Keratinocyte (primary cell): ENCODE measurements around the gene HYAL2. TPM values are rescaled to one million over a fixed set of nuclear protein-coding genes. Genes with fewer than 3 reads are reported as not detected.
"Not testable (repeated sequence)": the region's sequence is repeated elsewhere in the genome, so short reads cannot be mapped to it uniquely, and the experiment has no call there.

Experiments
- DNase-seq: peaks from one replicate; pipeline ENCODE4 v3.0.0-alpha.2; 2011; ENCODE audit warnings: low read depth, missing footprints, low spot score
- FAIRE-seq: peaks from 2 replicates; lab custom pipeline; 2011; peaks lifted over from hg19 to GRCh38; lab: Jason Lieb, UNC
- H2AFZ ChIP-seq: 2 replicates; pipeline ENCODE4 v1.6.0; 2012; ENCODE audit warnings: low read length, control low read depth, inconsistent platforms; ENCODE audit not compliant: control insufficient read depth
- H3K27ac ChIP-seq: 2 replicates; pipeline ENCODE4 v1.5.1; 2011; ENCODE audit warnings: low read length; ENCODE audit not compliant: control insufficient read depth, insufficient read depth
- H3K27me3 ChIP-seq: 3 replicates; pipeline ENCODE4 v1.6.0; 2011; ENCODE audit warnings: low read length; ENCODE audit not compliant: control insufficient read depth, insufficient read depth; ENCODE audit errors: extremely low read depth
- H3K36me3 ChIP-seq, 2 experiments: 2 replicates in 1 of 2; 3 replicates in 1 of 2; pipeline ENCODE4 v1.5.1; 2011; ENCODE audit warnings: low read length in 2 of 2, mild to moderate bottlenecking in 1 of 2; ENCODE audit not compliant: control insufficient read depth in 2 of 2, insufficient read depth in 2 of 2; ENCODE audit errors: extremely low read depth in 1 of 2
- H3K4me1 ChIP-seq: 3 replicates; pipeline ENCODE4 v1.5.1; 2011; ENCODE audit warnings: low read length; ENCODE audit not compliant: control insufficient read depth, insufficient read depth; ENCODE audit errors: extremely low read depth
- H3K4me2 ChIP-seq: 3 replicates; pipeline ENCODE4 v1.6.0; 2011; ENCODE audit warnings: low read depth, low read length; ENCODE audit not compliant: control insufficient read depth, insufficient read depth; ENCODE audit errors: extremely low read depth
- H3K4me3 ChIP-seq, 3 experiments: fragments of 200-600 bp in 1 of 3; sonication (generic) in 1 of 3; 2 replicates in 2 of 3; 3 replicates in 1 of 3; pipeline ENCODE4 v1.5.1; 2011 to 2016; ENCODE audit warnings: low read length in 3 of 3, mild to moderate bottlenecking in 3 of 3, control low read depth in 2 of 3, inconsistent platforms in 1 of 3, low read depth in 1 of 3, mixed read lengths in 1 of 3, mixed run types in 1 of 3, moderate library complexity in 1 of 3; ENCODE audit not compliant: control insufficient read depth in 2 of 3, insufficient read depth in 2 of 3; ENCODE audit errors: extremely low read depth in 1 of 3
- H3K79me2 ChIP-seq: 2 replicates; pipeline ENCODE4 v1.6.0; 2012; ENCODE audit warnings: low read length; ENCODE audit not compliant: control insufficient read depth, insufficient read depth
- H3K9ac ChIP-seq: 3 replicates; pipeline ENCODE4 v1.6.0; 2011; ENCODE audit warnings: low read length; ENCODE audit not compliant: control insufficient read depth, insufficient read depth; ENCODE audit errors: extremely low read depth
- H3K9me1 ChIP-seq: 3 replicates; pipeline ENCODE4 v1.6.0; 2011; ENCODE audit warnings: low read length; ENCODE audit not compliant: control insufficient read depth, insufficient read depth; ENCODE audit errors: extremely low read depth
- H3K9me3 ChIP-seq: 2 replicates; pipeline ENCODE4 v1.5.1; 2012; ENCODE audit warnings: low read depth, low read length; ENCODE audit not compliant: control insufficient read depth
- H4K20me1 ChIP-seq: 3 replicates; pipeline ENCODE4 v1.6.0; 2011; ENCODE audit warnings: low read length; ENCODE audit not compliant: control insufficient read depth, insufficient read depth; ENCODE audit errors: extremely low read depth
- CTCF ChIP-seq, 3 experiments: IDR thresholded peaks in 1 of 3; conservative IDR thresholded peaks in 1 of 3; optimal IDR thresholded peaks in 1 of 3; 2 replicates in 2 of 3; 3 replicates in 1 of 3; pipeline versions ENCODE3 to v1.5.1; 2011; ENCODE audit warnings: low read length in 3 of 3, mild to moderate bottlenecking in 3 of 3, moderate library complexity in 2 of 3, control low read depth in 1 of 3, inconsistent platforms in 1 of 3; ENCODE audit not compliant: insufficient read depth in 2 of 3; ENCODE audit errors: extremely low read depth in 1 of 3
- EZH2 ChIP-seq: IDR thresholded peaks from one replicate; pipeline ENCODE4 v1.6.1; 2012; ENCODE audit warnings: inconsistent platforms, mild to moderate bottlenecking, low read length, moderate library complexity
- dilution Hi-C: fragments of 300-500 bp; cut with MboI; formaldehyde crosslinking; loops from one replicate; pipeline ENCODE4 v1.7.0; 2020; ENCODE audit warnings: low sequenced_read_pairs; ENCODE audit not compliant: extremely low pct_ligation_motif_present
- polyA plus RNA-seq, 5 experiments: library from polyadenylated mRNA; depleted of rRNA in 3 of 5; stranded (reverse) in 3 of 5; stranded (forward) in 1 of 5; unstranded in 1 of 5; fragments of >200 nt; gene quantifications; 1 replicate in 1 of 5; 2 replicates in 3 of 5; 3 replicates in 1 of 5; pipeline versions ENCODE4 v1.2.1 to v1.2.3, GENCODE V29; 2011 to 2012; ENCODE audit warnings: missing spikeins in 2 of 5, low read depth in 1 of 5, low replicate concordance in 1 of 5

Gene HYAL2
- polyA plus RNA-seq, 1 donor (not counting 4 experiments of a cell fraction or from before 2014, with no cell fraction given), result 42.8 TPM

- no peak for DNase-seq
- H2AFZ ChIP-seq, result peak overlapping the region; percentile 81
These were observed 49.4 kb downstream of the HYAL2 start for GRCh38 chr3:50272911-50273688.

GRCh38 chr3:50272538-50272910, 50.0 kb downstream of the HYAL2 start:
- H3K79me2 ChIP-seq, H4K20me1 ChIP-seq, FAIRE-seq, H2AFZ ChIP-seq, H3K9me1 ChIP-seq, H3K36me3 ChIP-seq, H3K4me3 ChIP-seq, dilution Hi-C loops, H3K9me3 ChIP-seq, DNase-seq, H3K9ac ChIP-seq, H3K27ac ChIP-seq: not testable (repeated sequence)
- Histone ChIP-seq H3K4me1 (peaks cover 28% of the 10 kb centered on the region), H3K27me3 (peaks cover 40% of the 10 kb centered on the region), H3K4me2 (peak overlapping the region; percentile 87)

More at GRCh38 chr3:50272911-50273688, 49.4 kb downstream of the HYAL2 start:
- H3K4me1 ChIP-seq, result peaks cover 28% of the 10 kb centered on the region
- H3K79me2 ChIP-seq, result no peaks in the 10 kb centered on the region
- peak overlapping the region; percentile 18 for H3K9ac ChIP-seq
- no peak for TF ChIP-seq EZH2
- TF ChIP-seq CTCF (optimal IDR thresholded peaks at IDR 0.05 in 1 of 3, IDR thresholded peaks at IDR 0.05 in 1 of 3, conservative IDR thresholded peaks at IDR 0.05 in 1 of 3; ENCODE audit: extremely low read depth in 1 of 3, insufficient read depth in 2 of 3, low read length in 3 of 3), result peak in 2 of 3 experiments; percentile 95 to 98
- peak overlapping the region; percentile 87 for H3K4me2 ChIP-seq
- no peaks in the 10 kb centered on the region for H3K36me3 ChIP-seq
- peaks cover 40% of the 10 kb centered on the region for H3K27me3 ChIP-seq
- H3K9me1 ChIP-seq, result no peaks in the 10 kb centered on the region
- FAIRE-seq, result peak; percentile 43
- H4K20me1 ChIP-seq, result no peaks in the 10 kb centered on the region
- peak overlapping the region in 2 of 3 experiments; percentile 21 to 50 for H3K4me3 ChIP-seq
- dilution Hi-C loops, result no loop called here
- H3K27ac ChIP-seq, result no peak overlapping the region
- H3K9me3 ChIP-seq, result no peaks in the 10 kb centered on the region
